Epidermal melanocyte (primary cell): Measurements from ENCODE around the gene SPEM2.

Source experiments
- DNase-seq: peaks from one replicate; pipeline ENCODE4 v3.0.0; 2011; ENCODE audit warnings: low spot score; ENCODE audit not compliant: insufficient read length

The SPEM2 gene

DNA sequence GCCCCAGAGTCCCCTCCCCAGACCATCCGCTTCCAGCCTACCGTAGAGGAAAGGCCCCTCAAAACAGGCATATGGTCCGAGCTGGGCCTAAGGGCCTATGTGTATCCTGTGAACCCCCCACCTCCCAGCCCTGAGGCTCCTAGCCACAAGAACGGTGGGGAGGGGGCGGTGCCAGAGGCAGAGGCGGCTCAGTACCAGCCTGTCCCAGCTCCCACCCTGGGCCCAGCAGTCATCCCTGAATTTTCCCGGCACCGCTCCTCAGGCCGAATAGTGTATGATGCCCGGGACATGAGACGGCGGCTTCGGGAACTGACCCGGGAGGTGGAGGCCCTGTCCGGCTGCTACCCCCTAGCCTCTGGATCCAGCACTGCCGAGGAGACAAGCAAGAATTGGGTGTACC, 4.2 kb upstream of the SPEM2 start:
- no peak for DNase-seq

DNA sequence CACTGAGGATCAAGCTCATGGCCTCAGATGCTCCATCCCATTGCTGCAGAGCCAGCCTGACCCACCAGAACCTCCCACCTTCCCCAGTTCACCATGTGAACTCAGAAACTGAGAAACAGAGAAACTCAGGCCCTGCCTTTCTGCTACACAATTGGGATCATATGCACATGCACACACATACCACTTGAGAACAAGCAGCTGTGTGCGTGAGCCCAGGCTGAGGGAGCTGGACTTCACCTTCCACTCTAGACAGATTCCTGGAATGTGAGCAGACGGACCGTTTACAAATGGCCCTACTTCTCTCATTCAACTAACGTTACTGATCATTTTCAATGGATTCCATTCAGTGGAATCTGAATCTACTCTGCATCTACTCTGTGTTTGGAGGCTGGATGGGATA, 1.7 kb upstream of the SPEM2 start:
- DNase-seq = no peak

DNA sequence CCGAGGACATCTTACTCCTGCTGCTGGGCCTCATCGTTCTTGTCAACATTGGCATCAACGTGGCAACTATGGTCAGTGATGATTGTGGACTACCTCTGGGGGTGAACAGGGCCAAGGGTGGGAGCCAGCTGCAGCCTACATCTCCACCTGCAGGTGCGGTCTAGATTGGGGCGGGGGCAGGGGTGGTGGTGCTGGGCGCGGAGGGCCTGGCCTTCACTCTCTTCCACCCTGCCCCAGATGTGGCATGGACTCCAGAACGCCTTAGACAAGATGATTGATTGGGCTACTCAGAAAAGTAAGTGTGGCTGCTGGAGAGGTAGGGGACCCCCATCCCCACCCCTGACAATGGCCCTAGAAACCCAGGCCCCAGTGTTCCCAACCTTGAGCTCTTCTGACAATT, 340 bp downstream of the SPEM2 start:
- DNase-seq = no peak

DNA sequence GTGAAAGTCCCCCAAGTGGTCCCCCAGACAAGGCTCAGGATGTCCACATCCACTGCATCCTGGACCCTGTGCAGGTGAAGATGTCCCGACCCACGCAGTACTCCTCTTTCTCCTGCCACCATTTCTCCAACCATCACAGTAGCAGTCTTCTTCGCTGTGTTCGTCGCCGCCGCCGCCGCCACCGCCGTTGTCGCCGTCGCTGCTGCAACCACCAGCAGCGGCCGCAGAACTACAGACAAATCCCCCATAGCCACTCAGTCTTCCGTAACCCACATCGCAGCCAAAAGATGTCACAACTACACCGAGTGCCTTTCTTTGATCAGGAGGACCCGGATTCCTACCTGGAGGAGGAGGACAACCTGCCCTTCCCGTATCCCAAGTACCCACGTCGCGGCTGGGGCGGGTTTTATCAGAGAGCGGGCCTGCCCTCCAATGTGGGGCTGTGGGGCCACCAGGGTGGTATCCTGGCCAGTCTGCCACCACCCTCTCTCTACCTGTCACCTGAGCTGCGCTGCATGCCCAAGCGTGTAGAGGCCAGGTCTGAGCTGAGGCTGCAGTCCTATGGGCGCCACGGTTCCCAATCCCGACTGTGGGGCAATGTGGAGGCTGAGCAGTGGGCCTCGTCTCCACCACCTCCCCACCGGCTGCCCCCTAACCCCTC, 917 bp downstream of the SPEM2 start:
- DNase-seq = no peak

DNA sequence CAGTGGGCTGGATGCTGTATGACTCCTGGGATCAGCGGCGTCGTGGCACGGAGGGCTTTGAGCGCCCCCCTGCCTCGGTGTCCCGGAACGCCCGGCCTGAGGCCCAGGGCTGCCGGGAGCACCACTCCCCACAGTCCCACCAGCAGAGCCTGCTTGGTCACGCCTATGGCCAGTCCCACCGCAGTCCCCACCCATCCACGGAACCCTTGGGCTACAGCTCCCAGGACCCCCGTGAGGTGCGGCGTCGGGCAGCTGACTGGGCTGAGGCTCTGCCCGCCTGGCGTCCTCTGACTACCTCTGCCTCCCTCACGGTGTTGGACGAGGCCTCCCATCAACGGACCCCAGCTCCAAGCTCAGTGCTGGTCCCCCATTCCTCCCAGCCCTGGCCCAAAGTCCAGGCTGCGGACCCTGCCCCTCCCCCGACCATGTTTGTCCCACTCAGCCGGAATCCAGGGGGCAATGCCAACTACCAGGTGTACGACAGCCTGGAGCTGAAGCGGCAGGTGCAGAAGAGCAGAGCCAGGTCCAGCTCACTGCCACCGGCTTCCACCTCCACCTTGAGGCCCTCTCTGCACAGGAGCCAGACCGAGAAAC, 1.6 kb downstream of the SPEM2 start:
- no peak for DNase-seq

DNA sequence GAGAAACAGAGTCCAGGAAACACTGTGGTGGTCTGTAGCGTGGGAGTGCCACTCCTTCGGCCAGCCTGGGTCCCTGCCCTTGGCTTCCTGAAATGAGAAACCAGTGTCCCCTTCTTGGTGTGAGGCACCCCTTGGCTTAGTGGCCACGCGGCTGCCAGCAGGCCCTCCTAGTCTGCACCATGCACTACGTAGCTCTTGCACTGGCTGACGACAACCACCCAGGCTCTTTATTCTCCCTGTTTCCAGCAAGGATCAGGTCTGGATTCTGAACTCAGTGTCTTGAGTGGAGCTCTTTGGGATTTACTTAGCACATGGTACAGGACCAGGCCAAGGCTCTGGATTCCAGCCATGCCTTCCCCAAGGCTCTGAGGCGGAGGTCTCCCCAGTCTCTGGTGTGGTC, 2.1 kb downstream of the SPEM2 start:
- no peak for DNase-seq

DNA sequence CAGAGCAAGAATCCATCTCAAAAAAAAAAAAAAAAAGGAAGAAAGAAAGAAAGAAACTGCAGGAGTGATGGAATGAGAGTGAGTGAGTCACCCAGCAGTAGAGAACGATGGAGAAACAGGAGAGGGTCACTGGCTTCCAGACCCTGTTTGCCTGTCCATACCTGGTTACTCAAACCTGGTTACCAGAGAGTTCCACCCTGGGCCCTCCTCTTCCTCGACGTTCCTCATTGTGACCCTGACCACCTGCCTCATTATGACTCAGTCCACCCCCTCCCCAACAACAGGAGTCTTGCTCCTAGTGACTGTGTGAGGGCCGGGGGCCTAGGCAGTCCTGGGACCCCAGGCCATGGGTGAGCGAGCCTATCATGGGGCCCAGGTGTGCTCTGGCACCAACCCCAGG, 3.1 kb downstream of the SPEM2 start, which contains the start of gene SPEM3:
Gene SPEM3, plus strand, starts transcription at position 301 of the 400 bp plus-strand sequence. Its CDS starts 46 bp downstream, at position 347.
- no peak for DNase-seq

DNA sequence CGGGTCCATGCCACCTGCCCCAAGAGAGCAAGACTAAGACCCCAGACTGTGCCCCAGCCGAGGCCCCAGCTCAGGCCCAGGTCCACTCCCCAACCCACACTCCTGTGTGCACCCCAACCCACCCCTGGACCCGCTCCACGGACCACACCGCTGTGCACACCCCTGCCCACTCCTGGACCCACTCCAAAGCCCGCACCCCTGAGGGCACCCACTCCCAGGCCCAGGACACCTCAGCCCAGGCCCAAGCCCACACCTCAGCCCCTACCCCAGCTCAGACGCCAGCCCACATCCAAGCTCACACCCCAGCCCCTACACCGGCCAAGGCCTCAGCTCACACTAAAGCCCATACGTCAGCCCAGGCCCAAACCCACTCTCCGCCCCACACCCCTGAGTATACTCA, 4.3 kb downstream of the SPEM2 start:
- DNase-seq = no peak

DNA sequence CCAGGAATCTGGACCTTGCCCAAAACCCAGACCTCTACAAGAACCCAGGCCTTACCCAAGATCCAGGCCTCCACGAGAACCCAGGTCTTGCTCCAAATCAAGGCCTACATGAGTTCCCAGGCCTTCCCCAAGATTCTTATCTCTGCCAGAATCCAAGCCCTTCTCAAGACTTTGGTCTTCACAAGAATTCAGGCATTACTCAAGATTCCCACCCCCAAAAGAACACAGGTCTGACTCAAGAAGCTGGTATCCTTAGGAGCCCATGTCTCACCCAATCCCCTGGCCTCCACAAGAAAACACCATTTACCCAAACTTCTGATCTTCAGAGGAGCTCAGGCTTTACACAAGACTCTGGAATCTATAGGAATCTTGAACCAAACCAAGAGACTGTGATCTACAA, 5.8 kb downstream of the SPEM2 start:
- DNase-seq = no peak

DNA sequence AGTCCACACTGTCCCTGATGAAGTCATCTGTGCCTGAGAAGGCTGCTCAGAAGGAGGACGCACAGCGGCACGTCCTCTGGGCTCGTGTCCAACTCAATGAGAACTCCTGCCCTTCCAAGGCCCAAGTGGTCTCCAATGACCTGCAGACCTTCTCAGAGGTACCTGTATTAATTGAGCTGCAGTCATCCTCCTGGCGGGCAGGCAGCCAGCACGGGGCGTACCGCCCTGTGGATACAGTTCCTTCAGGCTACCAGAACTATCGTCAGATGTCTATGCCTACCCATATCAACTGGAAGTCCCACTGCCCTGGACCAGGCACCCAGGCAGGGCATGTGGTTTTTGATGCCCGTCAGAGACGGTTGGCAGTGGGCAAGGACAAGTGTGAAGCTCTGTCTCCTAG, 6.9 kb downstream of the SPEM2 start:
- DNase-seq = no peak

DNA sequence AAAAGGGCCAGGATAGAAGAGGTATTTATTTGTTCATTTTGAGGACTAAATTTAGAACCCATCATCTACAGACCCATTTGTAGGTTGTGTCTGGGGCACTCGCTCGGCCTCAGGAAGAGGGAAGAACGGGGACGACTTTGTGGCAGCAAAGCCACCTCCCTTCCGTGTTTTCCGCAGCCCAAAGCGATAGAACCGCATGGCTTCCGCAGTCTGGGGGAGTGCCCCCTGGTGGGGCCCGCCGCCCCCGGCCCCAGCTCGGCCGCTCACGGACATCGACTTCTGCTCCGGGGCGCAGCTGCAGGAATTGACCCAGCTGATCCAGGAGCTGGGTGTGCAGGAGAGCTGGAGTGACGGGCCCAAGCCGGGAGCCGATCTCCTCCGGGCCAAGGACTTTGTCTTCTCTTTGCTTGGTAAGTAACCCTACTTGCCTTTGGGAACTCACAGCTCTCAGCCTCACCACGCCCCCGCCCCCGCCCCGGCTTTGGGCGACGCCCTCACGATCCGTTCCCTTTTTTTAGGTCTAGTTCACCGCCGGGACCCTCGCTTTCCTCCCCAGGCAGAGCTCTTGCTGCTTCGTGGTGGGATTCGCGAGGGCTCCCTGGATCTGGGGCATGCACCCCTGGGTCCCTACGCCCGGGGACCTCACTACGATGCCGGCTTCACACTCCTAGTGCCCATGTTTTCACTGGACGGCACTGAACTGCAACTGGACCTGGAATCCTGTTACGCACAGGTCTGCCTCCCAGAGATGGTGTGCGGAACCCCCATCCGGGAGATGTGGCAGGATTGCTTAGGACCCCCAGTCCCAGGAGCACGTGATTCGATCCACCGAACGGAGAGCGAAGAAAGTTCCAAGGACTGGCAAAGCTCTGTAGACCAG, 10.5 kb downstream of the SPEM2 start:
- DNase-seq = no peak

DNA sequence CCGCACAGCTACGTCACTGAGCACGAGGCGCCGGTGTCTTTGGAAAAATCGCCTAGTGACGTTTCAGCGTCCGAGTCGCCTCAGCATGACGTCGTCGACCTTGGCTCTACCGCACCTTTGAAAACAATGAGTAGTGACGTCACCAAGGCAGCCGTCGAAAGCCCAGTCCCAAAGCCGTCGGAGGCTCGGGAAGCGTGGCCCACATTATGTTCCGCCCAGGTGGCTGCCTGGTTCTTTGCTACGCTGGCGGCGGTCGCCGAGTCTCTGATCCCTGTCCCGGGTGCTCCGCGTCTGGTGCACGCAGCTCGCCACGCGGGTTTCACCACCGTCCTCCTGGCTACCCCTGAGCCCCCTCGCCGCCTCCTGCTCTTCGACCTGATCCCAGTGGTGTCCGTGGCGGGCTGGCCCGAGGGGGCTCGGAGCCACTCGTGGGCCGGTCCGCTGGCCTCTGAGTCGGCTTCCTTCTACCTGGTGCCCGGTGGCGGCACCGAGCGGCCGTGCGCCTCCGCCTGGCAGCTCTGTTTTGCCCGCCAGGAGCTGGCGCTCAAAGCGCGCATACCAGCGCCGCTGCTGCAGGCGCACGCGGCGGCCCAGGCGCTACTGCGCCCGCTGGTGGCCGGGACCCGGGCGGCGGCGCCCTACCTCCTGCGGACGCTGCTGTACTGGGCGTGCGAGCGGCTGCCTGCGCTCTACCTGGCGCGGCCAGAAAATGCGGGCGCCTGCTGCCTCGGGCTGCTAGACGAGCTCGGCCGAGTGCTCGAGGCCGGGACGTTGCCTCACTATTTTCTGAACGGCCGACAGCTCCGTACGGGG, 11.3 kb downstream of the SPEM2 start:
- DNase-seq = no peak

DNA sequence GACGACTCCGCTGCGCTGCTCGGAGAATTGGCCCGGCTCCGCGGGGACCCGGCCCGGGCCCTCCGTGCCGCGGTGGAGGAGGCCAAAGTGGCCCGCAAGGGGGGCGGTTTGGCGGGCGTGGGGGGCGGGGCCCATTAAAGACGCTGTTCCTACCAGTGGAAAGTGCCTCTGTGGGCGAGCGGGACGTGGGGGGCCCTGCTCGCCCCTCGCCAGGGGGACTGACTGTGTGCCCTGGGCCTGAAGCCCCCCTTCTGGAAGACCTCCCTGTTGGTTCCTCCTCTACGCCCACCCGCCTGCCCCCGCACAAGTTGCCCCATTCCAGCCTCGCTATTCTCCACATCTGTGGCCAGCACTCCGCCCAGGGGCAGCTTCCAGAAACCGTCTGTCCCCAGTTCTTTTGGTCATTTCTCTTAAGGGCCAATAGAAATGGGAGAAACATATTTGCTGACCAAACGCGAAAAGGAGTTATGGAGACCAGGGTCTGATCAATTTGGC, 12.0 kb downstream of the SPEM2 start:
- no peak for DNase-seq

DNA sequence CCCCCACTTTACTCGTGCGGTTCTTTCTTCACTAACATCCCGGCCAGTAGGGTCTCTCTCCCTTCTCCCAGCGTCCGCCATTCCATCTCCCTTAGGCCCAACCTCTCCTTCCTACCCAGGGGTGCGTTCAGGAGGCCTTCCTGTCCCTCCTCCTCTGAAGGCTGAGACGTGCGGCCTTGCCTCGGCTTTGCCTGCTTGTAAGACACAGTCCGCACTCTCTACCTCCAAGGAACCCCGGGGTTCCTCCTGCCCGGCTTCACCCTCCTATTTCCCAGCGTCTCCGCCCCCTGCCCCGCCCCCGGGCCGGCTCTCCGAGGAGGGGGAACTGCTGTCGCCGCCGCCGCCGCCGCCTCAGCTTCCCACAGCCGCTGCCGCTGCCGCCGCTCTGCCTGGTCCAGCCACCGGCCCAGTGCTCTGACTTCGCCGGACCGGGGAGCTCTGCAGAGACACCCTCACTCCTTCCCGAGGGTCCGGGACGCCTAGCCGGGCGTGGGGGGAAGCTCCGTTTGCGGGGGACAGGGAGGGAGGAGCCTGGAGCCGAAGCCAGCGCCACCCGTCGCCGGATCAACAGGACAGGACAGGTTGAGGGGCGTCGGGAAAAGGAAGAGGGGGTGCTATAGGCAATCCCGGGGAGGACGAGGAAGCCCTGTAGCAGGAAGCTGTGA, 12.7 kb downstream of the SPEM2 start:
- DNase-seq = no peak

DNA sequence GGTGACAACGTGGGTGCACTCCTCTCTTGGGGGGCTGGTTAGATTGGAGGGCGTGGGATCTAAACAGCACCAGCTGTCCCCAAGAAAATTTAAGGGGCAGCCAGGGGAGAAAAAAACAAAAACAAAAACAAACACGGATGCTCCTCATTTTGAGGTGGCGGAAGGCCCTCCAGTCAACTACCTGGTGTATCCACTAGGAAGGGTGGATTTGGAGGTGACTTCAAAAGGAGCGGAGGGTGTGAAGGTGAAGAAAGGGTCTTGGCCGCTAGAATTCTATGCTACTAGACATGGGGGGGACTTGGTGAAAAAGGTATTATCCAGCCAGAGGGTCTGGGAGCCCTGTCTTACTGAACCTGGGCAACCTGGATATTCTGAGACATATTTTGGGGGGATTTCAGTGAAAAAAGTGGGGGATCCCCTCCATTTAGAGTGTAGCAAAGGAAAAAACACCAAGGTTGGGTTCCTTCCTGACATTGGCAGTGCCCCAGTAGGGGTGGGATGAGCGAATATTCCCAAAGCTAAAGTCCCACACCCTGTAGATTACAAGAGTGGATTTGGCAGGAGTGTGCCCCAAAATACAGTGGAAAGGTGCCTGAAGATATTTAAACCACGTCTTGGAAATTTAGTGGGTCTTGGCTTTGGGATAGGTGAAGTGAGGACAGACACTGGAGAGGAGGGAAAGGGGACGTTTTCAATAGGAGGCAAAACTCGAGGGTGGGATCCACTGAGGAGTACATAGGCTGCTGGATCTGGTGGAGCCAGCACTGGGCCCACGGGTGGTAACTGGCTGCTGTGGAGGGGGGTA, 13.4 kb downstream of the SPEM2 start:
- DNase-seq = no peak

DNA sequence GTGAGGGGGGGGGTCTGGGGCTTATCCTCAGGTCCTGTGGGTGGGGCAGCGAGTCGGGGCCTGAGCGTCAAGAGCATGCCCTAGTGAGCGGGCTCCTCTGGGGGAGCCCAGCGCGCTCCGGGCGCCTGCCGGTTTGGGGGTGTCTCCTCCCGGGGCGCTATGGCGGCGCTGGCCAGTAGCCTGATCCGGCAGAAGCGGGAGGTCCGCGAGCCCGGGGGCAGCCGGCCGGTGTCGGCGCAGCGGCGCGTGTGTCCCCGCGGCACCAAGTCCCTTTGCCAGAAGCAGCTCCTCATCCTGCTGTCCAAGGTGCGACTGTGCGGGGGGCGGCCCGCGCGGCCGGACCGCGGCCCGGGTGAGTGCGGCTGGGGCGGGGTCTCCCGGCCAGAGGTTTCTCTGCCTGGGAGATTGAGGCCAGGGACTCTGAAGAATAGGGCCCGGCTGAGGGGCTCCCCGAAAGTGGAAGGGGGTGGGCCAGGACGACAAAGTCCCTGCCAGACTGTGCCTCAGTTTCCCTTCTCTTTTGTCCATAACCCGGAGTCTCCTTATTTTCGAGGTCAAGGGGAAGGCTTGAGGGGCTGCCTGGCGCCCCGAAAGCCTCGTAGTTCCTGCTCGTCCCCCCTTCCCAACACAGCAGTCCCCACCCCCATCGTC, 14.2 kb downstream of the SPEM2 start, which contains the start of gene FGF11:
Gene FGF11, plus strand, starts transcription at position 51 of the 651 bp plus-strand sequence. Its CDS starts 109 bp downstream, at position 160.
- no peak for DNase-seq

DNA sequence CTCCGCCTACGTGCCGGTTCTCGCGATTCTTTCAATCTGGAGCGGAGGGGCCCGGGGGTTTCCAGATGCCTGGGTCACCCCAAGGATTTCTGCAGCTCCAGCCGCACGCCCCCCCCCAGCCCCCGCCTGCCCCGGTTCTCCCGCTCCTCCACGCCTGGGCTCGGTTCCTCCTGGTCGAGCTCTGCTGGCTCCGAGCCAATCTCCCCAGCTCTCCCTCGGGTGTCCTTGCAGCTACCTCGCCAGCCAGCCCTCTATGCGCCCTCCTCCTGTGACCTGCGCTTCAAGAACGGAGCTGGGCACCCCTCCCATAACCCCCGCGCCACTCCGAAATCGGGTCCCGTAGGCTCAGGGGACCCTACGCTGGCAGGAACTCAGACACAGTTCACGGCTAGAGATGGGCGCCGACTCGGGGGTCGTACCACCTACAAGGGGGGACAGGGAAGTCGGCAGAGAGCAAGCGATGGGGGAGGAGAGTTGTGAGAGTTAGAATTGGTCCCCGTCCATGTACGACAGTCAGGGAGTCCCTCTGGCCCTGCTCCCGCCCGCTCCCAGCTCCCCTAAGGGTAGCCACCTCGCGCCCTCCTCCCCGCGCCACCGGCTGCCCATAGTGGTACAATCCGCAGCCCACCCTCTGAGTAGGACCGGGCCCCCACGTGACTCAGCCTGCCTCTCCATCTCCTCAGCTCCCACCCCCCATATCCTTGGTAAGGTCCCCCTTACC, 14.9 kb downstream of the SPEM2 start:
- no peak for DNase-seq

DNA sequence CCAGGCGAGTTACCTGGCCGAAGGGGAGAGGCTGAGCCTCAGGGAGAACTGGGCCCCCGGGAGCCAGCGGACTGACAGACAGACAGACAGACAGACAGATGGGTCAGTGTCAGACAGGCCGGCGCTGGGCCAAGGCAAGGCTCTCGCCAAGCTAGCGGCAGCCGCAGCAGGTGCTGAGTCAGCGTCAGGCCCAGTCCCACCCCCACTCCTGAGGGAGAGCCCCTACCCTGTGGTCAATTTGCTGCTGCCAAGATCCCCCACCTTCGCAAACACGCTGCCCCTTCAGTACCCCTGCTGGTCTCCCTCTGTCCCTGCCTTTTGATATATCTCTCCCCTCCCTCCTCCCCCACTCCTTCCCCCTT, 15.4 kb downstream of the SPEM2 start:
- DNase-seq = no peak

DNA sequence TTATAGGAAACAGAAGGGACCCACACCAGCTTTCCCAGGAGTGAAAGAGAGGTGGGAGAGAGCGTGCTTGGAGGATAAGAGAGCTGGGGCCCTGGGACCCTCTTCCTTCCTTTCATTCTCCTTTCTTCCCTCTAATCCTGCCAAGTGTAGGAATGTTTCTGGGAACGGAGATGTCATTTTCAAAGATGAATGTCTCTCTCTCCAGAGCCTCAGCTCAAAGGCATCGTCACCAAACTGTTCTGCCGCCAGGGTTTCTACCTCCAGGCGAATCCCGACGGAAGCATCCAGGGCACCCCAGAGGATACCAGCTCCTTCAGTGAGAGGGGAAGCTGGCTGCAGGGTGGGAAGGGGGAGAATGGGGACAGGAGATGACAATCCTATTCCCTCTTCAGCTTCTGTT, 15.8 kb downstream of the SPEM2 start:
- no peak for DNase-seq
